ENCODE data around the gene PSD2.

- TF ChIP-seq CTCF (IDR thresholded peaks at IDR 0.05; ENCODE audit: insufficient read depth, low read length) (no peak), POLR2AphosphoS5 (IDR thresholded peaks at IDR 0.05; ENCODE audit: low read depth) (no peak), REST (IDR thresholded peaks at IDR 0.05; ENCODE audit: insufficient replicate concordance, low read depth) (no peak), GABPA (IDR thresholded peaks at IDR 0.05; ENCODE audit: low read depth) (no peak), SPI1 (IDR thresholded peaks at IDR 0.05; ENCODE audit: borderline replicate concordance, low read depth) (no peak)
Observed at GRCh38 chr5:139845846-139846681, 50.5 kb downstream of the PSD2 start.

Measured in HL-60 (cell line).